NCI-H2081 (cell line): ENCODE measurements around the gene CAPZB.
A peak's percentile ranks its signal among the peaks of the same experiment; 100 is the strongest.

Experiments used
- DNase-seq, 2 experiments: peaks; one replicate each; lab custom pipeline; 2025; lab: John Stamatoyannopoulos, UW

Gene CAPZB

DNA sequence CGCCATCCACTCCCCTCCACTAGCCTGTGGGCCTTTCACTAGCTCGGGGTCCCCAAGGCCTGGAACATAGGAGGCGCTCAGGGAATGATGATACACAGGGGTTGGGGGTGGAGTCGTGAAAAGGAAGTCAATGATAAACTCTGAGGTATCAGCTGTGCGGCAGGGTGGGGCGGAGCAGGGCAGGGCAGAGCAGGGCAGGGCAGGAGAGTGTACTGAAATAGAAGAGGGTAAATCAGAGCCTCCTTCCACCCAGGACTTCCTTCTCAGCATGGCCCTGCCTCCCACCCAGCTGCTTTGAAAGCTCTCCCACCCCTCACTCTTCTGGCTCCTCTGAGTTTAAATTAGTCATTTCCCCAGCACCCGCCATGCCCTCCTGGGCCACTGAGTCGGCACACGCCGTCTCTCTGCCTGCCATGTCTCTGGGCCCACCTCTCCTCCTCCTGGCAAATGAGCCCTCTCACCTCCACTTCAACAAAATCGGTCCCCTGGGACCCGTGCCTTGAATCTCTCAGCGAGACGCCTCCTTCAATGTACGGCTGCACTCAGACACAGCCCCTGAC is 16.9 kb downstream of the CAPZB start:
- no peak for DNase-seq

DNA sequence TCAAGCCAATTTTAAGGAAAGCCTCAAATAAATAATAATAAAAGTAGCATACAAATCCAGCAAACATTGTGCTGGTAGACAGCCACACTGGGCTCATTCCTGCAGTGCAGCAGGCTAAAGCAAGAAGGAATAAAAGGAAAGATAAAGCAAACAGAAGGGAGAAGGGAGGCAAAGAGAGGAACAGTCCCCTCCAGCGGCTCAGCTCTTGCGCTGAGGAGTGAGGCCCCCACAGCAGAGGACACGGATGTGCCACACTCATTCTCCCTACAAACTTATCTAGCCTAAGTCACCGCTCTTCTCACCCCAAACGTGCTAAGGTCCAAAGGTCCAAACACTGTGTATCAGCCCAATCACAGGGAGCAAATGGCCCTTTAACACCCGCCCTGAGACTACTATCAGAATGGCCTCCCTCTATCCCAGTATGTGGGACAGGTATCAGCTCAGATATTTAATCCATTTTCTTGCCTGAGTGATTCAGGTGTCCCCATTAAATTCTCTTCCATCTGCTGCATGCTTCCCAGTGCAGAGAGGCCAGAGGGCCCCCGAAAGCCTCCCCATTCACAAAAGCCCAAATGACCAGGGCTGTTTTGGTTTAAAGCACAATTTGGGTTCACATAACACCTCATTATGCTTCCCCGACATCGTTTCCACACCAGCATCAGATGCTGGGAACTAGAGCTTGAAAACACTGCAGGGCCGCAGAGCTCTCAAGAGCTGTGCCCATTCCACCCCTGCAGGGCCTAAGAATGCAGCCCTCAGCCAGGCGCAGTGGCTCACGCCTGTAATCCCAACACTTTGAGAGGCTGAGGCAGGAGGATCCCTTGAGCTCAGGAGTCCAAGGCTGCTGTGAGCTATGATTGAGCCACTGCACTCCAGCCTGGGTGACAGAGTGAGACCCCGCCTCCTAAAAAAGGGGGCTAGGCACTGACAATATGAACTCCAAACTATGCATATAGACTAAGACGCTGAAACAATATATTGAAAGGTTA is 17.8 kb downstream of the CAPZB start:
- DNase-seq, result no peak

DNA sequence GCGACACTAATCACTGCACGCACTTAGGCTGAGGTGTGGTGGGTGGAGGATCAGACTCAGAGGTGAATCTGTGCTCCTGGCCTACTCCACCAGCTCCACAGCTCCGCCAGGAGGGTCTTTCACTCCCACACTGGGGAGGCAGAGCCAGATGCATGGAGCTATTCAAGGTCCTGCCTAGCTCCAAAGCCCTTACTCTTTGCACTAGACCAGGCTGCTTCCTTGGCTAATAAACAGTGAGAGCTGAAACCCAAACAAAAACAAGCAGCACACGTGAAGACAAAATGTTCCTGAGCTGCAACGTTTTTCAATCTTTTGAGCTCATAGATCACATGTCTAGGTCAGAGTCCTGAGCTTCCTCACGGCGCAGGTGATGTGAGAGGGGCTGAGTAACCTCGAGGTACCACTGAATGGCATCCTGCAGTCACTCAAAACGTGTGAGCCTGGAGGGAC is 19.2 kb downstream of the CAPZB start:
- no peak for DNase-seq

DNA sequence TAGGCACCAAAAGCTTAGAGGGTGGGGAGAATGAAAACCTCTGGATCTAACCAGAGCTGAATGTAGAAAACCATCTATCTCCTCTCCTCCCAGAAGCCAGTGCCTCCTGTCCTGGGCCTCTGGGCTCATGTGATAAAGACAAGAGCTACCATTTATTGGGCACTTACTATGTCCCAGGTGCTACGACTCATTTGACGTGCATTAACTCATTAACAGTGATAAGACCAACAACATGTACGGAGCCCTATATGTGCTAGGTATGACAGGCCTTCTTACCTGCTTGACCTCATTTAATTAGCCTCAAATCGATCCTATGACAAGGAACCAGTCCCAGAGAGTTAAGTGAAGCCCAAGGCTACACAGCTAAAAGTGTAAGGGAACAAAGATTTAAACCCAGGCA is 19.7 kb downstream of the CAPZB start:
- no peak for DNase-seq

GRCh38 chr1:19465123-19465522 is 20.2 kb downstream of the CAPZB start:
- DNase-seq, result no peak

DNA sequence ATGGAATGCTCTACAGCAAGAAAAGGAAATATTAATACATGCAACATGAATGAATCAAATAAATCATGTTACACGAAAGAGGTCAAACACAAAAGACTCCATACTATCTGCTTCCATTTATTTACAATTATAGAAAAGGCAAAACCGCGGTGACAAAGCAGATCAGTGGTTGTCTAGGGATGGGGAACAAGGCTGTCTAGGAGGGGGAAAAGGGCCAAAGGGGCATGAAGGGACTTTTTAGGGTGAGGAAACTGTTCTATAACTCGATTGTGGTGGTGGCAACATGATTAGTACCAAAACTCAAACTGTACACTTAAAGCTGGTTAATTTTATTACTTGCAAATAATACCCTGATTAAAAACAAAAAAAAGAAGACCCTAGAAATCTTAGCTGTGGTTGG is 20.6 kb downstream of the CAPZB start:
- DNase-seq, result no peak

DNA sequence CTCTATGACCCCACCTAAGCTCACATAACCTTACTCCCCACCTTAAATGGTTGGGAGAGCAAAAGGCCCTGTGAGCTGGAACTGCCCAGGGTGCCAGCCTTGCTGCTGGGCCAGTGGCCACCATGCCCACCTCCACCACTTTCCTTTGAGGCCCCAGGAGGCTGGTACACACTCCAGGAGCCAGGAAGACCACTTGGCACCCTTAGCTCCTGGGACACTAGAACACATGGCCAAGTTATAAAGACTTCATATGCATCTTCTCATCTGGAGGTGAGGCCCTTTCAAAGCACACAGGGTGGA is 21.9 kb downstream of the CAPZB start:
- no peak for DNase-seq

DNA sequence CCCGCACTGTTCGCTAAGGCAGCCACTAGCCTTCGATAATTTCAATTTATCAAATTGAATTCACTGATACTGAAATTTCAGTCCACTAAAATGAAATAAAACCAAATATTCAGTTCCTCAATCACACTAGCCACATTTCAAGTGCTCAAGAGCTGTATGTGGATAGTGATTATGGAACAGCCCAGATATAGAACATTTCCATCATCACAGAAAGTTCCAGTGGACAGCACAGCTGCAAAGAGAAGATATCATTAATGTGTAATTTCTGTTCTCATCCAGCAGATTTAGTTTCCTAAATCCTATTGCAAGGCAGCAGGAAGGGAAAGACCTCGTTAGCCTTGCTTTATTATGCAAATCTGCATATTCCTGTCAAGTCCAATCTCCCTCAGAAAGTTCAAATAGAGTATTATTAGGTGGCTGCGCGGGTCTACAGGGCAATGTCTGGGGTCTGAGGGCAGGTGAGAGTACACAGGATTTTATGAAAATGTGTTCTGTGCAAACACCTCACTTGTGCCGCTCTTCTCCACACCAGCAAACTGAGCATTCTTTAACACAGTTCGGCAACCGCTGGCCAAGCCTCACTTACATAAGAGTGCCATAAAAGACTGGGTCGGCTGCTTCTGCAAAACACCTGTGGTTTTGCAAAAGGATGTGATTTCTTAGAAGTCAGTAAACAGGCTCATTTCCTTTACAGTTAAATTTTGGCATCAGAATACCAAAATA is 22.4 kb downstream of the CAPZB start:
- no peak for DNase-seq

GRCh38 chr1:19461220-19461554 is 24.2 kb downstream of the CAPZB start:
- no peak for DNase-seq

GRCh38 chr1:19460535-19461219 is 24.7 kb downstream of the CAPZB start:
- no peak for DNase-seq

DNA sequence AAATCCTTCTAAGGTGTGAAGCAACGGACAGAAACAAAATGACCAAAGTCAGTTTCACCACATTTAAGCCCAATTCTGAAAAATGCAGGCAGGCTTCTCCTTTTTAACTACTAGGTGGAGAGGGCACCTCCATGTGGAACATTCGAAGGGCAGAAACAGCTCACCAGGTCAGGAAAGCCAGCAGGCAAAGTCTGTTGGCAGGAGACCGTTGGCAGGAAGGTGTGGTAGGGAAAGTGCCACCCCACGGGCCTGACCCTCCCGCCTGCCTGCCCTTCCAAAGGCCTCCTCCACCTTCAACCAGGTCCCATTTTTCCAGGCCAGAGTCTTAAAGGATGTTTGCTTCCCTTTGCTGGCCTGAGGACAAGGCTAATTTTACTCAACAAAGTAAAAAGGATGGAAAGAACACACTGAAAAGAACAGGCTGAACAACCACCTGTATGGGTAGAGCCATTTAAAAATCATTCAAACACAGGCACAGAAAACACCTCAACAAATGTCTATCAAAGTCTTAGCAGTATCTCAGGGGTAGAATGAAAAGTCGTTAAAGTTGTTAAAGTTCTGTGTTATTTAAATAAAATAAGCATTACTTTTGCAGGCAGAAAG is 26.4 kb downstream of the CAPZB start:
- no peak for DNase-seq

DNA sequence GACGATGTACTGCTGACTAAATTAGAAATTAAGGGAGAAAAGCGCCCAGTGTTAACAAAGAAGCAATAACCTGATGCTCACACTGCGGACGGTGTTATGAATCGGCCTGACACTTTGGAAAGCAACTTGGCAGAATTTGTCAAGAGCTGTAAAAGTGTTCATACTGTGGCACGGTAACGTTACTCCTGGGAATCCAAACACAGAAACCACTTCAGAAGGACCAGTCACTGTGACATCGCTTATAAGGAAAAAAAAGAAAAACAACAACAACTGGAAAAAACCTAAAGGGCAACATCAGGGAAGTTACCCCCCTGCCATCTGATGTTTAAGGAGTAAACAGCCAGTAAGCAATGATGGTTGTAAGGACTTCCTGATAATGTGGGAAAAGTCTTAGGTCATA is 27.7 kb downstream of the CAPZB start:
- DNase-seq, result no peak

- no peak for DNase-seq
Observed at GRCh38 chr1:19456968-19457441, 28.3 kb downstream of the CAPZB start.

DNA sequence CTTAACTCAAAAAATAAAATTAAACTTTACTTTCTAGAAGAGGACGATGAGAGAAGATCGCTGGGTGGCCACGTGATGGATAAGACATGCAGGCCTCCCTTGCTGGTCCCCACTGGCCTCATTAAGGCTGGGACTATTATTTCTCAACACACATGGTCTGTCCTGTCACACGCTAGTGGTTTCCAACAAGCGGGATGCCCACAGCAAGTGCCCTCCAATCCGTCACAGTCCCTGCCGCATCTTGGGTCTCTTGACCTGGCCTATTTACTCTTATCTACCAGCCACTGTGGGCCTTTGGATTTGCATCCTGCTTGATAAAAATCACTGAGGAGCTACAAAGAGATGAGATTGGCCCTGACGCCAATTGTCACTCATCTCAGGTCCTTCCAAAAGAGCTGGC is 30.0 kb downstream of the CAPZB start:
- no peak for DNase-seq

- no peak for DNase-seq
Observed at GRCh38 chr1:19454265-19455146, 30.8 kb downstream of the CAPZB start.

DNA sequence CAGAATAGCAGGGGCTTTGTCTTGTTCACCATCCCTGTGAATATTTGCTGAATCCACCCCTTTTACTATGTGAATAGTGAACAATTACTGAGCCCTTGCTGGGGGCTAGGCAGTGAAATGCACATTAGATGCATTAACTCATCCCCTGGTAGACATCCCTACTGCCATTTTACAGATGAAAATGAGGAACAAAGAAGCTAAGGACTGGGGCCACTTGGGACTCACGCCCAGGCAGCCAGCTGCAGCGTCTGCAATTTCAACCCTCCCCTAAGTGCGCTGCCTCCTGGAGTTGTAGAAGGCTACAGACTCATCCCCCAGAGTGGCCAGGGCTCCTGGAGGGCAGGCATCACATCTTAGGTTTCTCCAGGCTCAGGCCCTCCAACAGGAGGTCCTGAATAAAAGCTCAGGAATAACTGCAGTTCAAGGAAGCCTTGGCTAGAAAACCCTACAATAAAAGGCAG is 31.6 kb downstream of the CAPZB start:
- no peak for DNase-seq

GRCh38 chr1:19452221-19452663 is 33.1 kb downstream of the CAPZB start:
- no peak for DNase-seq

GRCh38 chr1:19450811-19451515 is 34.4 kb downstream of the CAPZB start:
- peak in 1 of 2 experiments; percentile 17 for DNase-seq

DNA sequence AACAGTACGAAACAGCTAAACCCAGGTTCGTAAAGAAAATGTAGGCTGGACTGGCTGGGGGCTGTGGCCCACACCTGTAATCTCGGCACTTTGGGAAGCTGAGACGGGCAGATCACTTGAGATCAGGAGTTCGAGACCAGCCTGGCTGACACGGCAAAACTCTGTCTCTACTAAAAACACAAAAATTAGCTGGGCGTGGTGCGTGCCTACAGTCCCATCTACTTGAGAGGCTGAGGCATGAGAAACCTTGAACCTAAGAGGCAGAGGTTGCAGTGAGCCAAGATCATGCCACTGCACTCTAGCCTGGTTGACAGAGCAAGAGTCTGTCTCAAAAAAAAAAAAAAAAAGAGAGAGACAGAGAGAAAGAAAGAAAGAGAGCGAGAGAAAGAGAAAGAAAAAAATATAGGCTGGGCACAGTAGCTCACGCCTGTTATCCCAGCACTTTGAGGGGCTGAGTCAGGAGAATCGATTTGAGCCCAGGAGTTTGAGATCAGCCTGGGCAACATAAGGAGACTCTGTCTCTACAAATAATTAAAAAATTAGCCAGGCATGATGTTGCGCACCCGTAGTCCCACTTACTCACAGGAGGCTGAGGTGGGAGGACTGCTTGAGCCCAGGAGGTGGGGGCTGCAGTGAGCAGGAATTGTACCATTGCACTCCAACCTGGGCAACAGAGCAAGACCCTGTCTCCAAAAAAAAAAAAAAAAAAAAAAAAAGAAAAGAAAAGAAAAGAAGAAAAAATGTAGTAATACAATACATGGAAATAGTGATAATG is 35.7 kb downstream of the CAPZB start:
- DNase-seq, result no peak
